ENCODE measurements around the gene CLECL1.

GRCh38 chr12:9730591-9730990, 2.3 kb downstream of the CLECL1 start:
- TF ChIP-seq ZNF274 (IDR thresholded peaks at IDR 0.05; ENCODE audit: low read depth, low read length): no peak
- TF ChIP-seq YY1 (IDR thresholded peaks at IDR 0.05; ENCODE audit: insufficient read depth, insufficient read length): no peak
- TF ChIP-seq SUZ12 (IDR thresholded peaks at IDR 0.05; ENCODE audit: extremely low read depth, insufficient read depth, insufficient read length): no peak

All from NT2/D1 (cell line).